Stimulated activated CD4-positive, alpha-beta T cell treated with anti-CD3 and anti-CD28 coated beads, Interleukin-4, amount 100 ng/mL, for 1 hour (primary cell): Measurements from ENCODE around the gene DDX46.
"Not testable (repeated sequence)": the region's sequence is repeated elsewhere in the genome, so short reads cannot be mapped to it uniquely, and the experiment has no call there.

Experiments used
- DNase-seq: peaks from one replicate; pipeline ENCODE4 v3.0.0-alpha.2; 2020

DDX46 gene

GRCh38 chr5:134784946-134785620 lies 26.5 kb downstream of the DDX46 start:
- DNase-seq, result no peak

GRCh38 chr5:134787692-134788091 lies 29.1 kb downstream of the DDX46 start:
- no peak for DNase-seq

- no peak for DNase-seq
Measured at GRCh38 chr5:134791580-134791979, 33.0 kb downstream of the DDX46 start.

- no peak for DNase-seq
Measured at GRCh38 chr5:134792286-134792685, 33.7 kb downstream of the DDX46 start.

GRCh38 chr5:134793111-134793510 lies 34.5 kb downstream of the DDX46 start:
- DNase-seq, result no peak

GRCh38 chr5:134794082-134794481 lies 35.5 kb downstream of the DDX46 start:
- DNase-seq, result no peak

- DNase-seq, result no peak
Measured at GRCh38 chr5:134794819-134795218, 36.2 kb downstream of the DDX46 start.

- no peak for DNase-seq
Measured at GRCh38 chr5:134798468-134798867, 39.9 kb downstream of the DDX46 start.

- DNase-seq, result no peak
Measured at GRCh38 chr5:134803821-134804220, 45.2 kb downstream of the DDX46 start.

- DNase-seq, result no peak
Measured at GRCh38 chr5:134813407-134813806, 54.8 kb downstream of the DDX46 start.

- no peak for DNase-seq
Measured at GRCh38 chr5:134813827-134814226, 55.2 kb downstream of the DDX46 start.

- no peak for DNase-seq
Measured at GRCh38 chr5:134817006-134817405, 58.4 kb downstream of the DDX46 start.

GRCh38 chr5:134818776-134819175 lies 60.2 kb downstream of the DDX46 start:
- DNase-seq, result no peak

GRCh38 chr5:134819407-134819963 lies 60.9 kb downstream of the DDX46 start:
- DNase-seq, result no peak

- DNase-seq, result no peak
Measured at GRCh38 chr5:134821841-134822240, 63.3 kb downstream of the DDX46 start.

- no peak for DNase-seq
Measured at GRCh38 chr5:134824681-134825080, 66.1 kb downstream of the DDX46 start.

- no peak for DNase-seq
Measured at GRCh38 chr5:134825212-134825611, 66.6 kb downstream of the DDX46 start.

GRCh38 chr5:134833340-134834032 lies 74.9 kb downstream of the DDX46 start:
- DNase-seq, result no peak

- DNase-seq, result no peak
Measured at GRCh38 chr5:134835623-134836022, 77.0 kb downstream of the DDX46 start.

GRCh38 chr5:134837530-134838181 lies 79.1 kb downstream of the DDX46 start:
- no peak for DNase-seq

- DNase-seq, result not testable (repeated sequence)
Measured at GRCh38 chr5:134838361-134838760, 79.8 kb downstream of the DDX46 start.

GRCh38 chr5:134840811-134841210 lies 82.2 kb downstream of the DDX46 start:
- no peak for DNase-seq

GRCh38 chr5:134844252-134844651 lies 85.7 kb downstream of the DDX46 start:
- DNase-seq, result no peak

GRCh38 chr5:134845335-134845851 lies 86.8 kb downstream of the DDX46 start:
- DNase-seq, result no peak
